ENCODE measurements around the gene AKT1S1. TPM values are rescaled to one million over a fixed set of nuclear protein-coding genes. Genes with fewer than 3 reads are reported as not detected.

AKT1S1 gene
- total RNA-seq, 4 donors from 2014 or later: 16.2 to 31.0 (median 20.4) TPM

DNA sequence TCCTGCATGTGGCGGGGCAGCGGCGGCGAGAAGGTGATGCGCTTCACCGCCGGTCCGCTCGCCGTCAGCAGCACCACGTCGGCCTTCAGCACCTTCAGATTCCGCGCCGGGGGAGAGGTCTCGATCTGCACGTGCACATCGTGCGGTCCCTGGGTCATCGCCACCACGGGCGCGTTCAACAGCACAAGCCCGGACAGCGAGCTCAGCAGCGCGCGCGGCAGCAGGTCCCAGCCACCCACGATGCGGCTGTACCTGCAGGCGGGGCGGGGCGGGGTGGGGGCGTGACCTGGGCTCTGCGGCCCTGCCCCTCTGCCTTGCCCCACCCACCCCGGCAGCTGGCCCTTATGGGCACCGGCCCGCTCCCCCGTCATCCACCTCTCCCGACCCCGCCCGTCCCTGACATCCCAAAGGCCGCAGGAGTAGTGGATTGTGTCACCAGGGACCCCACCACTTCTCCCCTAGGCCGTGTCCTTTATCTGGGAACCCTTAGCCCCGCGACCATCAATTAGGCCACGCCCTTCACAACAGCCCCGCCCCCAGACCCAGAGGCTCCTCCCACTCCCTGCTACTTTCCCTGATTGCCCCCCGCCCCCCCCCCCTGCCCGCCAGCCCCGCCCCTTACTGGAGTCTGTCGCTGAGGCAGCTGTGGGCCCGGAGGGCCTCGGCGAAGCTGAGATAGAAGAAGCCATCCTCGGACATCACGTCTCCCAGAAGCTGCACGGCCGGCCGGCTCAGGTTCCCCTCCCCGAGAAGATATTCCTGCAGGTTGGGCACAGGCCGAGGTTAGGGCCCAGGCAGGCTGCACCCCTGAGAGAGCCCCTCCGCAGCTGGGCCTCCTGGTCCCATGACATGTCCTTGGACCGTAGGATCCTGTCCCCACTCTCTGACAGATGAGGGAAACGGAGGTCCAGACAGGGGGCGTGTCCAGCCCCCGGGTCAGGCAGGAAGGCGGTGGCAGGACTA lies 13.5 kb upstream of the AKT1S1 start:
- Histone ChIP-seq H3K9me3 (no peaks in the 10 kb centered on the region), H3K4me3 (peak overlapping the region; percentile 7 to 61 (median 38)), H3K36me3 (peaks cover 0 to 30% (median 0%) of the 10 kb centered on the region in 3 donors), H3K27ac (peak overlapping the region in 1 of 4 donors; percentile 27), H3K27me3 (peaks cover 0 to 21% (median 0%) of the 10 kb centered on the region in 4 donors), H3K4me1 (peaks cover 10 to 31% (median 11%) of the 10 kb centered on the region in 3 donors)
- intact Hi-C loops (cut with DNase I): no loop called here
- WGBS, 2 donors: 0 to 26% methylated on average over 5 to 12 of the region's 69 CpGs
- DNase-seq: no peak
- TF ChIP-seq POLR2A (IDR thresholded peaks at IDR 0.05): no peak
- TF ChIP-seq, protein P1, sequence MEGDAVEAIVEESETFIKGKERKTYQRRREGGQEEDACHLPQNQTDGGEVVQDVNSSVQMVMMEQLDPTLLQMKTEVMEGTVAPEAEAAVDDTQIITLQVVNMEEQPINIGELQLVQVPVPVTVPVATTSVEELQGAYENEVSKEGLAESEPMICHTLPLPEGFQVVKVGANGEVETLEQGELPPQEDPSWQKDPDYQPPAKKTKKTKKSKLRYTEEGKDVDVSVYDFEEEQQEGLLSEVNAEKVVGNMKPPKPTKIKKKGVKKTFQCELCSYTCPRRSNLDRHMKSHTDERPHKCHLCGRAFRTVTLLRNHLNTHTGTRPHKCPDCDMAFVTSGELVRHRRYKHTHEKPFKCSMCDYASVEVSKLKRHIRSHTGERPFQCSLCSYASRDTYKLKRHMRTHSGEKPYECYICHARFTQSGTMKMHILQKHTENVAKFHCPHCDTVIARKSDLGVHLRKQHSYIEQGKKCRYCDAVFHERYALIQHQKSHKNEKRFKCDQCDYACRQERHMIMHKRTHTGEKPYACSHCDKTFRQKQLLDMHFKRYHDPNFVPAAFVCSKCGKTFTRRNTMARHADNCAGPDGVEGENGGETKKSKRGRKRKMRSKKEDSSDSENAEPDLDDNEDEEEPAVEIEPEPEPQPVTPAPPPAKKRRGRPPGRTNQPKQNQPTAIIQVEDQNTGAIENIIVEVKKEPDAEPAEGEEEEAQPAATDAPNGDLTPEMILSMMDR (IDR thresholded peaks at IDR 0.05): peak in 1 of 6 experiments; percentile 6

GRCh38 chr19:49889687-49890348 lies 12.7 kb upstream of the AKT1S1 start:
- Histone ChIP-seq H3K9me3 (no peaks in the 10 kb centered on the region), H3K36me3 (peaks cover 1 to 39% (median 4%) of the 10 kb centered on the region in 3 donors), H3K4me1 (peaks cover 10 to 31% (median 11%) of the 10 kb centered on the region in 3 donors), H3K4me3 (peak overlapping the region; percentile 7 to 61 (median 38)), H3K27me3 (peaks cover 0 to 21% (median 0%) of the 10 kb centered on the region in 4 donors), H3K27ac (peak overlapping the region in 1 of 4 donors; percentile 27)
- DNase-seq: no peak
- TF ChIP-seq, protein P1 (IDR thresholded peaks at IDR 0.05): peak; percentile 68 to 84 (median 74)
- no peak for TF ChIP-seq POLR2A (IDR thresholded peaks at IDR 0.05)
- 30 to 73% methylated on average over 21 to 36 of the region's 71 CpGs for WGBS, 2 donors
- intact Hi-C loops (cut with DNase I): no loop called here

GRCh38 chr19:49889038-49889686 lies 12.0 kb upstream of the AKT1S1 start:
- peaks cover 10 to 31% (median 11%) of the 10 kb centered on the region in 3 donors for H3K4me1 ChIP-seq
- H3K9me3 ChIP-seq: no peaks in the 10 kb centered on the region
- no peak overlapping the region for H3K27ac ChIP-seq
- WGBS, 2 donors: 84 to 100% methylated on average over 7 to 11 of the region's 23 CpGs
- TF ChIP-seq, protein P1 (IDR thresholded peaks at IDR 0.05): no peak
- no peak for TF ChIP-seq POLR2A (IDR thresholded peaks at IDR 0.05)
- no peak for DNase-seq
- intact Hi-C loops (cut with DNase I): no loop called here
- no peak overlapping the region for H3K4me3 ChIP-seq
- H3K27me3 ChIP-seq: peaks cover 0 to 21% (median 0%) of the 10 kb centered on the region in 4 donors
- H3K36me3 ChIP-seq: peaks cover 8 to 45% (median 10%) of the 10 kb centered on the region in 3 donors

DNA sequence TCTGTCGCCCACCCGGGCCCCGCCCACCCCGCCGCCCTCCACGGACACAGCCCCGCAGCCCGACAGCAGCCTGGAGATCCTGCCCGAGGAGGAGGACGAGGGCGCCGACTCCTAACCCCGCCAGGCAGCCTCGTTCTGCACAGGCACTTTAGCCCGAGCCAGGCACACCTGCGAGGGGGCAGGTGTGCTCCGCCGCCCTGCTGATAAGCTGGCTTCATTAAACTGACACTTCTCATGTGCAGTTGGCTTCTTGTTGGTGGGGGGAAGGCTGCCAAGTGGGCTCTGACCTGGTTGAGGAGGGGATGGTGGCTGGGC lies 11.3 kb upstream of the AKT1S1 start:
- TF ChIP-seq, protein P1 (IDR thresholded peaks at IDR 0.05): no peak
- no peak for TF ChIP-seq POLR2A (IDR thresholded peaks at IDR 0.05)
- WGBS, 2 donors: 100% methylated on average over 3 of the region's 18 CpGs
- Histone ChIP-seq H3K27me3 (peaks cover 0 to 21% (median 0%) of the 10 kb centered on the region in 4 donors), H3K9me3 (no peaks in the 10 kb centered on the region), H3K4me3 (no peak overlapping the region), H3K36me3 (peaks cover 15 to 52% (median 17%) of the 10 kb centered on the region in 3 donors), H3K4me1 (peaks cover 10 to 31% (median 11%) of the 10 kb centered on the region in 3 donors), H3K27ac (no peak overlapping the region)
- DNase-seq: no peak
- intact Hi-C loops (cut with DNase I): no loop called here
